HepG2 (cell line): ENCODE data around the gene EMC9. TPM values are rescaled to one million over a fixed set of nuclear protein-coding genes. Genes with fewer than 3 reads are reported as not detected.
A peak's percentile ranks its signal among the peaks of the same experiment; 100 is the strongest.

Experiments used
- AGO1 ChIP-seq: fragments of 200-400 bp; formaldehyde crosslinking; IDR thresholded peaks from 2 replicates; pipeline ENCODE4 v1.6.1; 2017; ENCODE audit warnings: mild to moderate bottlenecking, low read depth, low read length, moderate library complexity; ENCODE audit not compliant: poor library complexity, severe bottlenecking
- ATF7 ChIP-seq, 2 experiments: fragments of 450-650 bp in 1 of 2; sonication (generic) in 1 of 2; formaldehyde crosslinking in 1 of 2; IDR thresholded peaks; 2 replicates each; pipeline versions ENCODE4 v1.4.0 to v1.6.1; 2016 to 2020; ENCODE audit warnings: antibody characterized with exemption in 1 of 2, mild to moderate bottlenecking in 1 of 2, missing genetic modification reagents in 1 of 2
- DPF2 ChIP-seq: sonication (generic); formaldehyde crosslinking; IDR thresholded peaks from 2 replicates; pipeline ENCODE4 v1.4.0; 2020; ENCODE audit warnings: mild to moderate bottlenecking, low read depth, missing genetic modification reagents, borderline replicate concordance
- MNT ChIP-seq: fragments of 450-650 bp; IDR thresholded peaks from 2 replicates; pipeline ENCODE4 v1.6.1; 2016
- NR2F6 ChIP-seq, 2 experiments: IDR thresholded peaks; 2 replicates each; pipeline ENCODE4 v1.6.1; 2016; ENCODE audit warnings: antibody characterized with exemption in 1 of 2, mild to moderate bottlenecking in 1 of 2
- PAF1 ChIP-seq: IDR thresholded peaks from 2 replicates; pipeline ENCODE4 v1.6.1; 2016; ENCODE audit warnings: missing genetic modification reagents, missing compliant biosample characterization
- PRMT3 ChIP-seq: sonication (generic); formaldehyde crosslinking; IDR thresholded peaks from 2 replicates; pipeline ENCODE4 v1.8.1; 2022; ENCODE audit warnings: low read depth, mild to moderate bottlenecking, moderate library complexity, missing genetic modification reagents, borderline replicate concordance
- SNAPC2 ChIP-seq: sonication (generic); formaldehyde crosslinking; IDR thresholded peaks from 2 replicates; pipeline ENCODE4 v1.8.1; 2022; ENCODE audit warnings: mild to moderate bottlenecking, missing genetic modification reagents
- SOX6 ChIP-seq, 2 experiments: fragments of 450-650 bp in 1 of 2; sonication (generic) in 1 of 2; formaldehyde crosslinking in 1 of 2; IDR thresholded peaks; 2 replicates each; pipeline versions ENCODE4 v1.4.0 to v1.6.1; 2017 to 2020; ENCODE audit warnings: antibody characterized with exemption in 1 of 2, mild to moderate bottlenecking in 1 of 2, missing genetic modification reagents in 1 of 2
- SRSF1 ChIP-seq: fragments of 200-400 bp; formaldehyde crosslinking; optimal IDR thresholded peaks from 2 replicates; pipeline ENCODE3; 2017; ENCODE audit warnings: mild to moderate bottlenecking, low read depth, low read length, moderate library complexity
- TAF15 ChIP-seq: fragments of 200-400 bp; formaldehyde crosslinking; IDR thresholded peaks from one replicate; pipeline ENCODE4 v1.6.1; 2018; ENCODE audit warnings: mild to moderate bottlenecking, low read depth, low read length; ENCODE audit not compliant: poor library complexity, severe bottlenecking
- TRAFD1 ChIP-seq: sonication (generic); formaldehyde crosslinking; IDR thresholded peaks from 2 replicates; pipeline ENCODE4 v1.5.1; 2020; ENCODE audit warnings: missing genetic modification reagents, mild to moderate bottlenecking, borderline replicate concordance
- ZBTB21 ChIP-seq: sonication (generic); formaldehyde crosslinking; IDR thresholded peaks from 2 replicates; pipeline ENCODE4 v1.4.0; 2020; ENCODE audit warnings: missing genetic modification reagents
- ZNF263 ChIP-seq: sonication (generic); formaldehyde crosslinking; IDR thresholded peaks from 2 replicates; pipeline ENCODE4 v1.4.0; 2020; ENCODE audit warnings: missing genetic modification reagents
- ZNF3 ChIP-seq: IDR thresholded peaks from 2 replicates; pipeline ENCODE4 v1.7.0; 2017; ENCODE audit warnings: inconsistent platforms
- ZNF350 ChIP-seq: sonication (generic); formaldehyde crosslinking; IDR thresholded peaks from 2 replicates; pipeline ENCODE4 v1.4.0; 2020; ENCODE audit warnings: mild to moderate bottlenecking, low read depth, missing genetic modification reagents, borderline replicate concordance
- ZNF441 ChIP-seq: sonication (generic); formaldehyde crosslinking; IDR thresholded peaks from 2 replicates; pipeline ENCODE4 v1.7.0; 2021; ENCODE audit warnings: missing genetic modification reagents, borderline replicate concordance
- ZNF724P ChIP-seq: sonication (generic); formaldehyde crosslinking; IDR thresholded peaks from 2 replicates; pipeline ENCODE4 v1.8.0; 2022; ENCODE audit warnings: missing genetic modification reagents, borderline replicate concordance
- ZNF788 ChIP-seq: sonication (generic); formaldehyde crosslinking; IDR thresholded peaks from 2 replicates; pipeline ENCODE4 v1.5.0; 2020; ENCODE audit warnings: mild to moderate bottlenecking, missing genetic modification reagents, borderline replicate concordance
- ZSCAN12 ChIP-seq: sonication (generic); formaldehyde crosslinking; IDR thresholded peaks from 2 replicates; pipeline ENCODE4 v1.9.0; 2021; ENCODE audit warnings: mild to moderate bottlenecking, missing genetic modification reagents
- polyA plus RNA-seq, 8 experiments: library from polyadenylated mRNA; depleted of rRNA in 3 of 8; stranded (reverse) in 7 of 8; unstranded in 1 of 8; fragments of >200 nt; fragmentation: Illumina TruSeq in 4 of 8; extraction: Trizol in 4 of 8; gene quantifications; 2 replicates each; pipeline versions ENCODE4 v1.2.1 to v1.2.3, GENCODE V29; 2011 to 2016; ENCODE audit warnings: low read depth in 4 of 8, missing spikeins in 1 of 8, mixed read lengths in 1 of 8; ENCODE audit not compliant: insufficient read depth in 1 of 8
- total RNA-seq, 5 experiments: library from RNA; depleted of rRNA; stranded (reverse); fragments of >200 nt; fragmentation: Illumina TruSeq; extraction: Trizol; gene quantifications; 2 replicates each; pipeline ENCODE4 v1.2.3, GENCODE V29; 2016; ENCODE audit warnings: low read depth in 1 of 5
- TF ChIP-seq, protein P1 (sequence below): sonication (generic); formaldehyde crosslinking; IDR thresholded peaks from 2 replicates; pipeline ENCODE4 v1.4.0; 2020; ENCODE audit warnings: low read depth, mild to moderate bottlenecking, missing genetic modification reagents
- TF ChIP-seq, protein P2 (sequence below): IDR thresholded peaks from 2 replicates; pipeline ENCODE4 v1.6.1; 2016; ENCODE audit warnings: low read depth

EMC9 gene
- total and polyA plus RNA-seq, 2 of the 13 experiments (the other 11 are each of a cell fraction or from before 2014, with no cell fraction given): 60.5 to 78.7 TPM

- TF ChIP-seq, protein P1, sequence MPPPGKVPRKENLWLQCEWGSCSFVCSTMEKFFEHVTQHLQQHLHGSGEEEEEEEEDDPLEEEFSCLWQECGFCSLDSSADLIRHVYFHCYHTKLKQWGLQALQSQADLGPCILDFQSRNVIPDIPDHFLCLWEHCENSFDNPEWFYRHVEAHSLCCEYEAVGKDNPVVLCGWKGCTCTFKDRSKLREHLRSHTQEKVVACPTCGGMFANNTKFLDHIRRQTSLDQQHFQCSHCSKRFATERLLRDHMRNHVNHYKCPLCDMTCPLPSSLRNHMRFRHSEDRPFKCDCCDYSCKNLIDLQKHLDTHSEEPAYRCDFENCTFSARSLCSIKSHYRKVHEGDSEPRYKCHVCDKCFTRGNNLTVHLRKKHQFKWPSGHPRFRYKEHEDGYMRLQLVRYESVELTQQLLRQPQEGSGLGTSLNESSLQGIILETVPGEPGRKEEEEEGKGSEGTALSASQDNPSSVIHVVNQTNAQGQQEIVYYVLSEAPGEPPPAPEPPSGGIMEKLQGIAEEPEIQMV: peak; percentile 50; the same call in 1 of the 2 replicates
- TF ChIP-seq PAF1 (CRISPR knock-in tag) (peak; percentile 84), ATF7 (IDR thresholded peaks at IDR 0.05) (no peak), ATF7 (CRISPR knock-in tag; IDR thresholded peaks at IDR 0.05) (no peak; the same call in 1 of the 2 replicates), ZBTB21 (0 out of 2 replicates have a peak, but pooled peaks have one; percentile 14), ZNF441 (no peak), ZNF724P (no peak), ZNF350 (CRISPR knock-in tag) (peak; percentile 8), ZSCAN12 (CRISPR knock-in tag) (no peak), ZNF3 (CRISPR knock-in tag) (no peak), ZNF263 (peak; percentile 57; the same call in 1 of the 2 replicates), AGO1 (no peak), SNAPC2 (CRISPR knock-in tag) (no peak; the same call in 1 of the 2 replicates), TRAFD1 (CRISPR knock-in tag) (no peak), SRSF1 (no peak), MNT (no peak; the same call in 1 of the 2 replicates), TAF15 (no peak), NR2F6 (IDR thresholded peaks at IDR 0.05) (no peak), NR2F6 (CRISPR knock-in tag; IDR thresholded peaks at IDR 0.05) (no peak), DPF2 (peak; percentile 38; the same call in 1 of the 2 replicates), ZNF788 (CRISPR knock-in tag) (no peak), SOX6 (IDR thresholded peaks at IDR 0.05) (no peak), SOX6 (CRISPR knock-in tag; IDR thresholded peaks at IDR 0.05) (0 out of 2 replicates have a peak, but pooled peaks have one; percentile 13), PRMT3 (CRISPR knock-in tag) (no peak)
- TF ChIP-seq, protein P2, sequence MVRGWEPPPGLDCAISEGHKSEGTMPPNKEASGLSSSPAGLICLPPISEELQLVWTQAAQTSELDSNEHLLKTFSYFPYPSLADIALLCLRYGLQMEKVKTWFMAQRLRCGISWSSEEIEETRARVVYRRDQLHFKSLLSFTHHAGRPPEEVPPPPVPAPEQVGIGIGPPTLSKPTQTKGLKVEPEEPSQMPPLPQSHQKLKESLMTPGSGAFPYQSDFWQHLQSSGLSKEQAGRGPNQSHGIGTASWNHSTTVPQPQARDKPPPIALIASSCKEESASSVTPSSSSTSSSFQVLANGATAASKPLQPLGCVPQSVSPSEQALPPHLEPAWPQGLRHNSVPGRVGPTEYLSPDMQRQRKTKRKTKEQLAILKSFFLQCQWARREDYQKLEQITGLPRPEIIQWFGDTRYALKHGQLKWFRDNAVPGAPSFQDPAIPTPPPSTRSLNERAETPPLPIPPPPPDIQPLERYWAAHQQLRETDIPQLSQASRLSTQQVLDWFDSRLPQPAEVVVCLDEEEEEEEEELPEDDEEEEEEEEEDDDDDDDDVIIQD (CRISPR knock-in tag): no peak
Observed at GRCh38 chr14:24136684-24137528, 4.5 kb downstream of the EMC9 start (continued).
